ENCODE data around the gene IL12A. TPM values are rescaled to one million over a fixed set of nuclear protein-coding genes. Genes with fewer than 3 reads are reported as not detected.

Gene IL12A
- total and polyA plus RNA-seq, 10 of the 15 experiments (the other 5 are each of a cell fraction or from before 2014, with no cell fraction given), result 0.50 to 10.9 (median 3.5) TPM

DNA sequence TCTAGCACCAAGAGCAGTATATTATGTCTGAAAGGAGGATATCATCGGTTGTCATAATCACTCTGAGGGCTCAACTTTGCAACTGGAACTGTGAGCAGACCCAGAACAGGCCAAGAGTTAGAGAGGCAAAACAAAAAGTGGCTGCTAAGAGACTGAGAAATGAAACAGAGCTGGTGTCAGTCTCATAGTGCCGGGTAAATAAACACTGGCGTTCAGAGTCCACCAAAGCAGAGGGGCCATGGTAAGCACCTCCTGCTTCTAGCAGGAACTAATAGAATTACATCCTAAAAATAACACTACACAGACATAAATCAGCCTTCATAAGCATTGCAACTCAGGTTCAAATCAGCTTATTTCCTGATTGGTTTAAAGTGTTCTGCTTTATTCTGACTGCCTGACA lies 10.3 kb upstream of the IL12A start:
- peak overlapping the region; percentile 61 for H2AFZ ChIP-seq (ENCODE audit: control insufficient read depth, low read depth, low read length)
- ChIA-PET RAD21 (ENCODE audit: unreplicated experiment) (interaction anchor here (0.8 to 1.7 kb wide), 3 partner anchors 16 to 94 kb away, joined by 3 to 4 read pairs (median 3); no protein-coding TSS in a partner anchor), SMC1A (ENCODE audit: uncharacterized antibody, unreplicated experiment) (interaction anchor here (1.0 to 3.9 kb wide), 9 partner anchors 9 to 95 kb away, joined by 3 to 44 read pairs (median 3); partner anchors contain the start of gene IL12A), CTCF (interaction anchor here (0.6 to 9.3 kb wide), 6 partner anchors 9 to 94 kb away, joined by 3 to 75 read pairs (median 10); partner anchors contain the start of gene IL12A), POLR2A (interaction anchor here (0.7 kb wide), 1 partner anchor 9 kb away, joined by 3 read pairs; no protein-coding TSS in a partner anchor)
- H3K27me3 ChIP-seq (replicated peaks in 1 of 2; ENCODE audit: control insufficient read depth in 2 of 2, insufficient read depth in 2 of 2, low read length in 1 of 2), result no peaks in the 10 kb centered on the region
- H3K4me1 ChIP-seq (ENCODE audit: control insufficient read depth, insufficient read depth, low read length), result no peaks in the 10 kb centered on the region
- TF ChIP-seq KDM1A (IDR thresholded peaks at IDR 0.05; ENCODE audit: borderline replicate concordance), result no peak
- TF ChIP-seq CREB1 (IDR thresholded peaks at IDR 0.05; ENCODE audit: low read depth), result no peak
- TF ChIP-seq NR2C2 (IDR thresholded peaks at IDR 0.05; ENCODE audit: borderline replicate concordance, control insufficient read depth, insufficient read length, low read depth), result no peak
- TF ChIP-seq RELA (IDR thresholded peaks at IDR 0.05; ENCODE audit: borderline replicate concordance, partially characterized antibody), result no peak
- TF ChIP-seq ZZZ3 (IDR thresholded peaks at IDR 0.05; ENCODE audit: control insufficient read depth, insufficient read length, low read depth), result no peak
- TF ChIP-seq, protein P1, sequence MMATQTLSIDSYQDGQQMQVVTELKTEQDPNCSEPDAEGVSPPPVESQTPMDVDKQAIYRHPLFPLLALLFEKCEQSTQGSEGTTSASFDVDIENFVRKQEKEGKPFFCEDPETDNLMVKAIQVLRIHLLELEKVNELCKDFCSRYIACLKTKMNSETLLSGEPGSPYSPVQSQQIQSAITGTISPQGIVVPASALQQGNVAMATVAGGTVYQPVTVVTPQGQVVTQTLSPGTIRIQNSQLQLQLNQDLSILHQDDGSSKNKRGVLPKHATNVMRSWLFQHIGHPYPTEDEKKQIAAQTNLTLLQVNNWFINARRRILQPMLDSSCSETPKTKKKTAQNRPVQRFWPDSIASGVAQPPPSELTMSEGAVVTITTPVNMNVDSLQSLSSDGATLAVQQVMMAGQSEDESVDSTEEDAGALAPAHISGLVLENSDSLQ (IDR thresholded peaks at IDR 0.05), result peak; percentile 18; the same call in 1 of the 2 replicates
- TF ChIP-seq, protein P2, sequence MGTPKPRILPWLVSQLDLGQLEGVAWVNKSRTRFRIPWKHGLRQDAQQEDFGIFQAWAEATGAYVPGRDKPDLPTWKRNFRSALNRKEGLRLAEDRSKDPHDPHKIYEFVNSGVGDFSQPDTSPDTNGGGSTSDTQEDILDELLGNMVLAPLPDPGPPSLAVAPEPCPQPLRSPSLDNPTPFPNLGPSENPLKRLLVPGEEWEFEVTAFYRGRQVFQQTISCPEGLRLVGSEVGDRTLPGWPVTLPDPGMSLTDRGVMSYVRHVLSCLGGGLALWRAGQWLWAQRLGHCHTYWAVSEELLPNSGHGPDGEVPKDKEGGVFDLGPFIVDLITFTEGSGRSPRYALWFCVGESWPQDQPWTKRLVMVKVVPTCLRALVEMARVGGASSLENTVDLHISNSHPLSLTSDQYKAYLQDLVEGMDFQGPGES (IDR thresholded peaks at IDR 0.05), result no peak
- TF ChIP-seq ZNF384 (IDR thresholded peaks at IDR 0.05; ENCODE audit: borderline replicate concordance, low read depth, low read length), result no peak
- TF ChIP-seq NR2F1 (conservative IDR thresholded peaks at IDR 0.05), result no peak
- H3K4me3 ChIP-seq, result no peak overlapping the region
- H3K27ac ChIP-seq (ENCODE audit: control insufficient read depth, insufficient read depth), result no peak overlapping the region
- WGBS (ENCODE audit: insufficient coverage, insufficient replicate concordance, low lambda C conversion rate, missing lambda C conversion rate), result 25% methylated on average over 3 of the region's 3 CpGs
- H3K79me2 ChIP-seq (ENCODE audit: control insufficient read depth, insufficient read depth, low read length), result no peaks in the 10 kb centered on the region
- intact Hi-C loops (cut with micrococcal nuclease; ENCODE audit: unreplicated experiment) (no loop called here), in situ Hi-C loops (cut with MboI) (no loop called here)
- no peaks in the 10 kb centered on the region for H4K20me1 ChIP-seq (ENCODE audit: control insufficient read depth, insufficient read depth)
- no peaks in the 10 kb centered on the region; the same call in 2 of the 3 replicates for H3K9me3 ChIP-seq (replicated peaks; ENCODE audit: control insufficient read depth, insufficient read depth, low read length)
- no peak for FAIRE-seq
- H3K36me3 ChIP-seq (ENCODE audit: control insufficient read depth in 2 of 2, insufficient read depth in 2 of 2, low read length in 1 of 2), result no peaks in the 10 kb centered on the region
- H3K9ac ChIP-seq (ENCODE audit: control insufficient read depth, insufficient read depth, low read length), result no peak overlapping the region
- H3K4me2 ChIP-seq (ENCODE audit: control insufficient read depth, insufficient read depth), result no peak overlapping the region
- BruUV-seq (replicated peaks), result no TSS peak
- DNase-seq (ENCODE audit: low read depth, low spot score), result no peak
- peak; percentile 92 for ATAC-seq
